ENCODE data around the gene ALK. TPM values are rescaled to one million over a fixed set of nuclear protein-coding genes. Genes with fewer than 3 reads are reported as not detected.

ALK gene
- total RNA-seq, 1 donor from 2014 or later, result 9.6 TPM

GRCh38 chr2:29233428-29233827, 688.0 kb downstream of the ALK start:
- Mint-ChIP-seq H3K9me3 (ENCODE audit: unreplicated experiment) (peaks cover 4% of the 10 kb centered on the region), H3K4me3 (ENCODE audit: unreplicated experiment) (no peak overlapping the region), H3K4me1 (ENCODE audit: low read depth, unreplicated experiment) (peaks cover 3% of the 10 kb centered on the region), H3K27ac (ENCODE audit: unreplicated experiment) (no peak overlapping the region), H3K36me3 (ENCODE audit: unreplicated experiment) (peaks cover 10% of the 10 kb centered on the region), H3K27me3 (ENCODE audit: unreplicated experiment) (peaks cover 8% of the 10 kb centered on the region)
- TF ChIP-seq, protein P1, sequence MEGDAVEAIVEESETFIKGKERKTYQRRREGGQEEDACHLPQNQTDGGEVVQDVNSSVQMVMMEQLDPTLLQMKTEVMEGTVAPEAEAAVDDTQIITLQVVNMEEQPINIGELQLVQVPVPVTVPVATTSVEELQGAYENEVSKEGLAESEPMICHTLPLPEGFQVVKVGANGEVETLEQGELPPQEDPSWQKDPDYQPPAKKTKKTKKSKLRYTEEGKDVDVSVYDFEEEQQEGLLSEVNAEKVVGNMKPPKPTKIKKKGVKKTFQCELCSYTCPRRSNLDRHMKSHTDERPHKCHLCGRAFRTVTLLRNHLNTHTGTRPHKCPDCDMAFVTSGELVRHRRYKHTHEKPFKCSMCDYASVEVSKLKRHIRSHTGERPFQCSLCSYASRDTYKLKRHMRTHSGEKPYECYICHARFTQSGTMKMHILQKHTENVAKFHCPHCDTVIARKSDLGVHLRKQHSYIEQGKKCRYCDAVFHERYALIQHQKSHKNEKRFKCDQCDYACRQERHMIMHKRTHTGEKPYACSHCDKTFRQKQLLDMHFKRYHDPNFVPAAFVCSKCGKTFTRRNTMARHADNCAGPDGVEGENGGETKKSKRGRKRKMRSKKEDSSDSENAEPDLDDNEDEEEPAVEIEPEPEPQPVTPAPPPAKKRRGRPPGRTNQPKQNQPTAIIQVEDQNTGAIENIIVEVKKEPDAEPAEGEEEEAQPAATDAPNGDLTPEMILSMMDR (IDR thresholded peaks at IDR 0.05; ENCODE audit: partially characterized antibody, unreplicated experiment), result no peak
- no peak for DNase-seq

GRCh38 chr2:29232041-29232440, 689.3 kb downstream of the ALK start:
- H3K27me3 Mint-ChIP-seq (ENCODE audit: unreplicated experiment), result peaks cover 7% of the 10 kb centered on the region
- H3K4me3 Mint-ChIP-seq (ENCODE audit: unreplicated experiment), result no peak overlapping the region
- TF ChIP-seq, protein P1 (IDR thresholded peaks at IDR 0.05; ENCODE audit: partially characterized antibody, unreplicated experiment), result no peak
- peaks cover 4% of the 10 kb centered on the region for H3K9me3 Mint-ChIP-seq (ENCODE audit: unreplicated experiment)
- peaks cover 7% of the 10 kb centered on the region for H3K36me3 Mint-ChIP-seq (ENCODE audit: unreplicated experiment)
- no peak overlapping the region for H3K27ac Mint-ChIP-seq (ENCODE audit: unreplicated experiment)
- DNase-seq, result no peak
- peaks cover 5% of the 10 kb centered on the region for H3K4me1 Mint-ChIP-seq (ENCODE audit: low read depth, unreplicated experiment)

DNA sequence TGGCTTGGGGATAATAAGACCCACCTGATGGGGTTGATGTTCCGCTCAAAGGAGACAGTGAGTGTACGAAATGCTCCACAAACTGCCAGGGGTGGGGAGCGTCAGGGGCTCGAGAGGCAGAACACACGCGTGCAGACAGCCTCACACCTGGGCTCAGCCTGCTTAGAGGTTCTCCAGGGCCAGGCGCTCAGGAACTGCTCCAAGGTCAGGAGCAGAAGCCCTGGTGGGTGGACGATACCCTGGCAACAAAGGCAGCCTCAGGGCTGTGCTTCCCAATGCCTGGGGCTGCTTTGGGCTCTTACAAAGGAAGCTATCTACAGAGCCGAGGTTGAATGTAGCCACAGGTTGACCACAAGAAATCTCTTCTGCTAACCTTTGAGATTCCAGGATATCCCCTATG, 691.7 kb downstream of the ALK start:
- H3K4me1 Mint-ChIP-seq (ENCODE audit: low read depth, unreplicated experiment), result peaks cover 5% of the 10 kb centered on the region
- no peak for DNase-seq
- H3K4me3 Mint-ChIP-seq (ENCODE audit: unreplicated experiment), result no peak overlapping the region
- H3K9me3 Mint-ChIP-seq (ENCODE audit: unreplicated experiment), result peaks cover 4% of the 10 kb centered on the region
- no peak overlapping the region for H3K27ac Mint-ChIP-seq (ENCODE audit: unreplicated experiment)
- H3K36me3 Mint-ChIP-seq (ENCODE audit: unreplicated experiment), result no peaks in the 10 kb centered on the region
- TF ChIP-seq, protein P1 (IDR thresholded peaks at IDR 0.05; ENCODE audit: partially characterized antibody, unreplicated experiment), result no peak
- peaks cover 8% of the 10 kb centered on the region for H3K27me3 Mint-ChIP-seq (ENCODE audit: unreplicated experiment)

- Mint-ChIP-seq H3K4me1 (ENCODE audit: low read depth, unreplicated experiment) (peaks cover 8% of the 10 kb centered on the region), H3K4me3 (ENCODE audit: unreplicated experiment) (no peak overlapping the region), H3K27ac (ENCODE audit: unreplicated experiment) (no peak overlapping the region), H3K9me3 (ENCODE audit: unreplicated experiment) (peaks cover 6% of the 10 kb centered on the region), H3K36me3 (ENCODE audit: unreplicated experiment) (no peaks in the 10 kb centered on the region), H3K27me3 (ENCODE audit: unreplicated experiment) (peaks cover 6% of the 10 kb centered on the region)
- TF ChIP-seq, protein P1 (IDR thresholded peaks at IDR 0.05; ENCODE audit: partially characterized antibody, unreplicated experiment), result no peak
- DNase-seq, result no peak
These were observed 692.4 kb downstream of the ALK start for GRCh38 chr2:29228947-29229346.

- no peaks in the 10 kb centered on the region for H3K36me3 Mint-ChIP-seq (ENCODE audit: unreplicated experiment)
- H3K9me3 Mint-ChIP-seq (ENCODE audit: unreplicated experiment), result peaks cover 6% of the 10 kb centered on the region
- H3K27me3 Mint-ChIP-seq (ENCODE audit: unreplicated experiment), result peaks cover 4% of the 10 kb centered on the region
- peak overlapping the region; percentile 13 for H3K4me3 Mint-ChIP-seq (ENCODE audit: unreplicated experiment)
- peaks cover 8% of the 10 kb centered on the region for H3K4me1 Mint-ChIP-seq (ENCODE audit: low read depth, unreplicated experiment)
- DNase-seq, result peak; percentile 71
- H3K27ac Mint-ChIP-seq (ENCODE audit: unreplicated experiment), result peak overlapping the region; percentile 14
- TF ChIP-seq, protein P1 (IDR thresholded peaks at IDR 0.05; ENCODE audit: partially characterized antibody, unreplicated experiment), result no peak
These were observed 693.3 kb downstream of the ALK start for GRCh38 chr2:29227935-29228675.

Data from glutamatergic neuron (in vitro differentiated cells).